HCT116 (cell line): ENCODE measurements around the gene PLCD3. TPM values are rescaled to one million over a fixed set of nuclear protein-coding genes. Genes with fewer than 3 reads are reported as not detected.
"Not testable (repeated sequence)": the region's sequence is repeated elsewhere in the genome, so short reads cannot be mapped to it uniquely, and the experiment has no call there.

Experiments
- ATAC-seq: fragments of 200-7000 bp; cut with Tn5 transposase; 2 replicates; pipeline ENCODE4 v1.9.1; 2020; ENCODE audit warnings: mild to moderate bottlenecking, moderate library complexity
- BruUV-seq: library from RNA; stranded (reverse); fragments of 400-500 nt; replicated peaks from 2 replicates; lab custom pipeline; 2021; lab: Mats Ljungman, UMichigan
- CTCF ChIA-PET: fragments of 300-600 bp; sonication (Branson Sonifier 250); formaldehyde crosslinking; loops from one replicate; lab custom pipeline; 2021; ENCODE audit warnings: antibody characterized with exemption; lab: Charles Lee
- POLR2A ChIA-PET: fragments of 300-600, 350-600 bp; sonication (Branson Sonifier 250); formaldehyde crosslinking; loops from one replicate; lab custom pipeline; 2021; ENCODE audit warnings: antibody characterized with exemption; lab: Charles Lee
- RAD21 ChIA-PET, 2 experiments: fragments of 300-600 bp; sonication (Branson Sonifier 250); formaldehyde crosslinking; loops; one replicate each; lab custom pipeline; 2023; ENCODE audit warnings: low total read pairs in 2 of 2; ENCODE audit not compliant: uncharacterized antibody in 2 of 2, unreplicated experiment in 2 of 2, low non-redundant PET in 1 of 2; lab: Charles Lee
- DNase-seq: peaks from one replicate; pipeline ENCODE4 v3.0.0-alpha.2; 2010; ENCODE audit warnings: low read depth, low spot score
- H2AFZ ChIP-seq: fragments of 200-600 bp; shearing (Covaris generic), sonication (generic); 2 replicates; pipeline ENCODE4 v1.6.1; 2017; ENCODE audit warnings: low read depth, mixed run types, mixed read lengths, antibody characterized with exemption, low read length; ENCODE audit not compliant: poor library complexity, severe bottlenecking
- H3K27ac ChIP-seq: 2 replicates; pipeline ENCODE4 v1.5.1; 2012; ENCODE audit warnings: low read depth, low read length
- H3K27me3 ChIP-seq: fragments of 200-600 bp; sonication (generic); 2 replicates; pipeline ENCODE4 v1.6.1; 2016; ENCODE audit warnings: mixed run types, low read length, mixed read lengths; ENCODE audit not compliant: insufficient read depth
- H3K36me3 ChIP-seq, 2 experiments: fragments of 200-500 bp in 1 of 2; fragments of 200-600 bp in 1 of 2; sonication (Bioruptor generic) in 1 of 2; sonication (generic) in 1 of 2; 2 replicates each; pipeline versions ENCODE4 v1.5.1 to v1.6.1; 2014 to 2016; ENCODE audit warnings: low read length in 2 of 2, inconsistent platforms in 1 of 2, mixed read lengths in 1 of 2, mixed run types in 1 of 2; ENCODE audit not compliant: insufficient read depth in 2 of 2, control insufficient read depth in 1 of 2
- H3K4me1 ChIP-seq, 2 experiments: fragments of 200-600 bp in 1 of 2; sonication (generic) in 1 of 2; 2 replicates each; pipeline versions ENCODE4 v1.5.1 to v1.6.1; 2012 to 2017; ENCODE audit warnings: low read length in 2 of 2, inconsistent platforms in 1 of 2, mild to moderate bottlenecking in 1 of 2, mixed read lengths in 1 of 2, mixed run types in 1 of 2, moderate library complexity in 1 of 2; ENCODE audit not compliant: insufficient read depth in 2 of 2, control insufficient read depth in 1 of 2
- H3K4me2 ChIP-seq: fragments of 200-600 bp; sonication (generic); 2 replicates; pipeline ENCODE4 v1.6.1; 2017; ENCODE audit warnings: mixed run types, low read length, mixed read lengths
- H3K4me3 ChIP-seq, 2 experiments: fragments of 200-600 bp in 1 of 2; sonication (generic) in 1 of 2; replicated peaks in 1 of 2; 2 replicates each; pipeline ENCODE4 v1.5.1; 2011 to 2016; ENCODE audit warnings: low read length in 2 of 2, control low read depth in 1 of 2, low read depth in 1 of 2, mild to moderate bottlenecking in 1 of 2, mixed read lengths in 1 of 2, mixed run types in 1 of 2
- H3K79me2 ChIP-seq: fragments of 200-600 bp; sonication (generic); 2 replicates; pipeline ENCODE4 v1.6.1; 2017; ENCODE audit warnings: mild to moderate bottlenecking, mixed run types, low read length, moderate library complexity, mixed read lengths; ENCODE audit not compliant: insufficient read depth
- H3K9ac ChIP-seq: fragments of 200-600 bp; sonication (generic); 2 replicates; pipeline ENCODE4 v1.6.1; 2016; ENCODE audit warnings: low read length, mixed read lengths
- H3K9me2 ChIP-seq: fragments of 200-600 bp; sonication (generic), shearing (Covaris generic); 2 replicates; pipeline ENCODE4 v1.6.1; 2017; ENCODE audit warnings: mixed run types, mild to moderate bottlenecking, moderate library complexity; ENCODE audit not compliant: insufficient read depth
- H3K9me3 ChIP-seq, 2 experiments: fragments of 200-500 bp in 1 of 2; fragments of 200-600 bp in 1 of 2; sonication (Bioruptor generic) in 1 of 2; sonication (generic) in 1 of 2; 2 replicates each; pipeline ENCODE4 v1.6.1; 2014 to 2017; ENCODE audit warnings: low read length in 2 of 2, mixed read lengths in 2 of 2, inconsistent platforms in 1 of 2, low read depth in 1 of 2, mild to moderate bottlenecking in 1 of 2, mixed run types in 1 of 2, moderate library complexity in 1 of 2; ENCODE audit not compliant: control insufficient read depth in 1 of 2, insufficient read depth in 1 of 2
- H4K20me1 ChIP-seq: fragments of 200-600 bp; sonication (generic), shearing (Covaris generic); 2 replicates; pipeline ENCODE4 v1.6.1; 2017; ENCODE audit warnings: mixed run types, mild to moderate bottlenecking, moderate library complexity; ENCODE audit not compliant: insufficient read depth
- CBX3 ChIP-seq: IDR thresholded peaks from 2 replicates; pipeline ENCODE4 v1.6.1; 2012; ENCODE audit warnings: low read depth
- CEBPB ChIP-seq: IDR thresholded peaks from 2 replicates; pipeline ENCODE4 v1.6.1; 2012; ENCODE audit warnings: low read depth
- MAX ChIP-seq: IDR thresholded peaks from 2 replicates; pipeline ENCODE4 v1.6.1; 2012
- POLR2AphosphoS5 ChIP-seq: IDR thresholded peaks from 2 replicates; pipeline ENCODE4 v1.6.1; 2011; ENCODE audit warnings: mild to moderate bottlenecking, low read depth, low read length, moderate library complexity
- SIN3A ChIP-seq: IDR thresholded peaks from 2 replicates; pipeline ENCODE4 v1.6.1; 2012; ENCODE audit warnings: low read depth
- SP1 ChIP-seq: IDR thresholded peaks from 2 replicates; pipeline ENCODE4 v1.6.1; 2012; ENCODE audit warnings: low read depth
- SRF ChIP-seq: IDR thresholded peaks from 2 replicates; pipeline ENCODE4 v1.6.1; 2012; ENCODE audit warnings: low read depth
- ZBTB33 ChIP-seq: IDR thresholded peaks from 2 replicates; pipeline ENCODE4 v1.6.1; 2011; ENCODE audit warnings: mild to moderate bottlenecking, low read length, moderate library complexity; ENCODE audit not compliant: insufficient replicate concordance; ENCODE audit errors: extremely low read depth
- ZNF274 ChIP-seq: fragments of 200-500 bp; sonication (Bioruptor generic); IDR thresholded peaks from 2 replicates; pipeline ENCODE4 v1.6.1; 2014; ENCODE audit warnings: mild to moderate bottlenecking, low read depth, low read length, inconsistent platforms
- intact Hi-C: fragments of 100-400 bp; cut with micrococcal nuclease; formaldehyde crosslinking; loops from 2 replicates; pipeline ENCODE4 v1.10.0; 2022
- total RNA-seq: library from RNA; stranded (reverse); gene quantifications from one replicate; pipeline ENCODE4 v1.2.1, GENCODE V29; 2021; ENCODE audit not compliant: unreplicated experiment

Gene PLCD3
- total RNA-seq, 1 experiment from 2014 or later = 197 TPM

GRCh38 chr17:45125509-45125908, 6.8 kb downstream of the PLCD3 start:
- BruUV-seq = no TSS peak
- no peak overlapping the region for H2AFZ ChIP-seq
- no peaks in the 10 kb centered on the region for H3K36me3 ChIP-seq
- DNase-seq (no peak), ATAC-seq (no peak)
- H3K9ac ChIP-seq = no peak overlapping the region
- H4K20me1 ChIP-seq = no peaks in the 10 kb centered on the region
- 0 out of 2 replicates have a peak, but pooled peaks have one; percentile 22 for TF ChIP-seq CBX3
- no peak for TF ChIP-seq POLR2AphosphoS5
- TF ChIP-seq ZBTB33 = no peak
- TF ChIP-seq CEBPB = no peak
- no peak for TF ChIP-seq SP1
- TF ChIP-seq SIN3A = no peak
- no peak for TF ChIP-seq SRF
- TF ChIP-seq ZNF274 = no peak
- ChIA-PET RAD21 (no interaction called here), POLR2A (interaction anchor here (0.6 to 1.5 kb wide), 2 partner anchors 23 to 35 kb away, joined by 3 to 4 read pairs; partner anchors contain the start of gene HEXIM1), CTCF (interaction anchor here (0.6 to 3.3 kb wide), 4 partner anchors 10 to 72 kb away, joined by 3 to 18 read pairs (median 4); partner anchors contain the start of genes ACBD4 and HEXIM1)
- no peaks in the 10 kb centered on the region for H3K9me3 ChIP-seq
- peak overlapping the region; percentile 94 for H3K4me2 ChIP-seq
- intact Hi-C loops = no loop called here
- H3K79me2 ChIP-seq = peaks cover 74% of the 10 kb centered on the region
- H3K27ac ChIP-seq = peak overlapping the region; percentile 97
- H3K4me3 ChIP-seq = no peak overlapping the region
- H3K4me1 ChIP-seq = peaks cover 81 to 87% of the 10 kb centered on the region in 2 experiments
- H3K9me2 ChIP-seq = no peaks in the 10 kb centered on the region
- H3K27me3 ChIP-seq = no peaks in the 10 kb centered on the region

GRCh38 chr17:45124797-45125122, 7.6 kb downstream of the PLCD3 start:
- Histone ChIP-seq H3K4me3 (peak overlapping the region; percentile 32 to 57), H3K79me2 (peaks cover 67% of the 10 kb centered on the region)
- peak; percentile 35; the same call in 1 of the 2 replicates for TF ChIP-seq MAX
- TF ChIP-seq, all 23 proteins: peak for 1; not testable (repeated sequence) for 22
- H3K9me3 ChIP-seq, intact Hi-C loops, RAD21 ChIA-PET, H4K20me1 ChIP-seq, BruUV-seq, H2AFZ ChIP-seq, DNase-seq, H3K9me2 ChIP-seq, H3K36me3 ChIP-seq, H3K27me3 ChIP-seq, ATAC-seq: not testable (repeated sequence)
- Histone ChIP-seq H3K4me1 (peaks cover 74 to 80% of the 10 kb centered on the region in 2 experiments), H3K9ac (peak overlapping the region; percentile 64), H3K27ac (peak overlapping the region; percentile 97), H3K4me2 (peak overlapping the region; percentile 94)
- POLR2A ChIA-PET = interaction anchor here (1.5 kb wide), 1 partner anchor 24 kb away, joined by 4 read pairs; the partner anchor contains the start of gene HEXIM1
- CTCF ChIA-PET = interaction anchor here (0.6 to 3.3 kb wide), 3 partner anchors 11 to 73 kb away, joined by 3 to 18 read pairs (median 3); partner anchors contain the start of genes ACBD4 and HEXIM1
